Neuronal stem cell (in vitro differentiated cells): Measurements from ENCODE around the gene UBA7. TPM values are rescaled to one million over a fixed set of nuclear protein-coding genes. Genes with fewer than 3 reads are reported as not detected.

Source experiments
- small RNA-seq: library from polyadenylated mRNA; stranded (forward); fragments of <200 nt; extraction: miRNeasy Mini kit (QIAGEN cat#:217004); gene quantifications from one replicate; pipeline ENCODE3, GENCODE V24; 2013; ENCODE audit not compliant: insufficient read depth

Gene UBA7

Small RNA genes lying within 50 kb of the gene (small RNA-seq; reads per million reads assigned to genes)
- not detected for gene COX6CP14
- not detected for gene RN7SL217P
